Smooth muscle cell of trachea (primary cell): ENCODE results near the gene MAGEA12. TPM values are rescaled to one million over a fixed set of nuclear protein-coding genes. Genes with fewer than 3 reads are reported as not detected.

Experiments
- total RNA-seq: library from RNA; depleted of rRNA; stranded (reverse); fragments of >200 nt; gene quantifications from 2 replicates; pipeline ENCODE4 v1.2.1, GENCODE V29; 2014

MAGEA12 gene, protein sequence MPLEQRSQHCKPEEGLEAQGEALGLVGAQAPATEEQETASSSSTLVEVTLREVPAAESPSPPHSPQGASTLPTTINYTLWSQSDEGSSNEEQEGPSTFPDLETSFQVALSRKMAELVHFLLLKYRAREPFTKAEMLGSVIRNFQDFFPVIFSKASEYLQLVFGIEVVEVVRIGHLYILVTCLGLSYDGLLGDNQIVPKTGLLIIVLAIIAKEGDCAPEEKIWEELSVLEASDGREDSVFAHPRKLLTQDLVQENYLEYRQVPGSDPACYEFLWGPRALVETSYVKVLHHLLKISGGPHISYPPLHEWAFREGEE
- not detected in 2 replicates for total RNA-seq

DNA sequence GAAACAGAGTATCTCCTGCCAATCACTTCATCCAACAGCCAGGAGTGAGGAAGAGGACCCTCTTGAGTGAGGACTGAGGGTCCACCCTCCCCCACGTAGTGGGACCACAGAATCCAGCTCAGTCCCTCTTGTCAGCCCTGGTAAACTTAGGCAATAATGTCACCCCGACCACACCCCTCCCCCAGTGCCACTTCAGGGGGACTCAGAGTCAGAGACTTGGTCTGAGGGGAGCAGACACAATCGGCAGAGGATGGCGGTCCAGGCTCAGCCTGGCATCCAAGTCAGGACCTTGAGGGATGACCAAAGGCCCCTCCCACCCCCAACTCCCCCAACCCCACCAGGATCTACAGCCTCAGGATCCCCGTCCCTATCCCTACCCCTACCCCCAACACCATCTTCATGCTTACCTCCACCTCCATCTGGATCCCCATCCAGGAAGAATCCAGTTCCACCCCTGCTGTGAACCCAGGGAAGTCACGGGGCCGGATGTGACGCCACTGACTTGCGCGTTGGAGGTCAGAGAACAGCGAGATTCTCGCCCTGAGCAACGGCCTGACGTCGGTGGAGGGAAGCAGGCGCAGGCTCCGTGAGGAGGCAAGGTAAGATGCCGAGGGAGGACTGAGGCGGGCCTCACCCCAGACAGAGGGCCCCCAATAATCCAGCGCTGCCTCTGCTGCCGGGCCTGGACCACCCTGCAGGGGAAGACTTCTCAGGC lies at the start of gene MAGEA12, which contains the start of gene CSAG1:
TSS of gene MAGEA12 (plus strand) at position 497 of the 715 bp plus-strand sequence. CDS start 2,405 bp downstream, outside the sequence.
TSS of gene CSAG1 (minus strand) at position 461 of the 715 bp plus-strand sequence. CDS start 1,261 bp downstream, outside the sequence.

GRCh38 chrX:152697952-152698931 lies 35.3 kb upstream of the MAGEA12 start, which contains the start of gene MAGEA3:
Gene MAGEA3 (plus strand): TSS chrX:152698794. CDS start chrX:152700833, 2,039 bp downstream.

GRCh38 chrX:152709173-152709572 lies 24.4 kb upstream of the MAGEA12 start, which contains the start of gene CSAG2:
Gene CSAG2 (minus strand): TSS chrX:152709273. CDS start chrX:152709112, 161 bp downstream.

GRCh38 chrX:152713815-152714787 lies 19.5 kb upstream of the MAGEA12 start, which contains the start of gene MAGEA2B:
Gene MAGEA2B (plus strand): TSS chrX:152714628. CDS start chrX:152717107, 2,479 bp downstream.

GRCh38 chrX:152753686-152754650 lies 20.4 kb downstream of the MAGEA12 start, which contains the start of gene MAGEA2:
Gene MAGEA2 (minus strand): TSS chrX:152753842. CDS start chrX:152751363, 2,479 bp downstream.

DNA sequence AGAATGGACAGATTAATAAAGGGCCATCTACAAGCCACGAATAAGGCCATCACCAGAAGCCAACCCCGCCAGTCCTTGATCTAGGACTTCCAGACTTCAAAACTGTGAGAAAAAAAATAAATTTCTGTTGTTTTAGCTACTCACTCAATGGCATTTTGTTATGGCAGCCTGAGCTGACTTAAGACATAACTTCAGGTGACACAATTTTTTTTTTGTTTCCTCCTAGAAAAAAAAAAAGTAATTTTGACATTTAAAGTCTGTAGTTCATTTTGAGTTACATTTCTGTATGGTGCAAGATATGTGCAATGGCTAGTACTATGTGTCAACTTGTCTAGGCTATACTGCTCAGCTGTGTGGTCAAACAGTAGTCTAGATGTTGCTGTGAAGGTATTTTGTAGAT lies 25.4 kb downstream of the MAGEA12 start, which contains the start of gene CSAG3:
TSS of gene CSAG3 (plus strand) at position 301 of the 400 bp plus-strand sequence.

GRCh38 chrX:152769549-152770289 lies 36.2 kb downstream of the MAGEA12 start, which contains the start of gene MAGEA6:
Gene MAGEA6 (minus strand): TSS chrX:152769689. CDS start chrX:152767650, 2,039 bp downstream.

Other genes starting within 250 kb of the MAGEA12 start
- gene GABRQ, start 95.9 kb upstream of the MAGEA12 start, total RNA-seq = under 0.01 and 0.17 TPM in 2 replicates
- gene MAGEA3, start 35.0 kb upstream of the MAGEA12 start, total RNA-seq = not detected in 2 replicates
- gene CSAG2, start 24.5 kb upstream of the MAGEA12 start, total RNA-seq = not detected in 2 replicates
- not detected in 2 replicates for gene MAGEA2B, start 19.1 kb upstream of the MAGEA12 start, total RNA-seq
- not detected in 2 replicates for gene CSAG1, start within 50 bp of the MAGEA12 start, total RNA-seq
- gene MAGEA2, start 20.1 kb downstream of the MAGEA12 start, total RNA-seq = not detected in 2 replicates
- gene CSAG3, start 25.5 kb downstream of the MAGEA12 start, total RNA-seq = not detected in 2 replicates
- not detected in 2 replicates for gene MAGEA6, start 35.9 kb downstream of the MAGEA12 start, total RNA-seq
- 47.1 and 54.7 TPM in 2 replicates for gene CETN2, start 97.0 kb downstream of the MAGEA12 start, total RNA-seq
- 14.9 and 22.4 TPM in 2 replicates for gene NSDHL, start 97.3 kb downstream of the MAGEA12 start, total RNA-seq
- 1.3 and 1.5 TPM in 2 replicates for gene ZNF185, start 164.3 kb downstream of the MAGEA12 start, total RNA-seq